Measurements from ENCODE around the gene INPP5A. TPM values are rescaled to one million over a fixed set of nuclear protein-coding genes. Genes with fewer than 3 reads are reported as not detected.

INPP5A gene
- total RNA-seq, 1 experiment from 2014 or later, result 12.3 TPM

DNA sequence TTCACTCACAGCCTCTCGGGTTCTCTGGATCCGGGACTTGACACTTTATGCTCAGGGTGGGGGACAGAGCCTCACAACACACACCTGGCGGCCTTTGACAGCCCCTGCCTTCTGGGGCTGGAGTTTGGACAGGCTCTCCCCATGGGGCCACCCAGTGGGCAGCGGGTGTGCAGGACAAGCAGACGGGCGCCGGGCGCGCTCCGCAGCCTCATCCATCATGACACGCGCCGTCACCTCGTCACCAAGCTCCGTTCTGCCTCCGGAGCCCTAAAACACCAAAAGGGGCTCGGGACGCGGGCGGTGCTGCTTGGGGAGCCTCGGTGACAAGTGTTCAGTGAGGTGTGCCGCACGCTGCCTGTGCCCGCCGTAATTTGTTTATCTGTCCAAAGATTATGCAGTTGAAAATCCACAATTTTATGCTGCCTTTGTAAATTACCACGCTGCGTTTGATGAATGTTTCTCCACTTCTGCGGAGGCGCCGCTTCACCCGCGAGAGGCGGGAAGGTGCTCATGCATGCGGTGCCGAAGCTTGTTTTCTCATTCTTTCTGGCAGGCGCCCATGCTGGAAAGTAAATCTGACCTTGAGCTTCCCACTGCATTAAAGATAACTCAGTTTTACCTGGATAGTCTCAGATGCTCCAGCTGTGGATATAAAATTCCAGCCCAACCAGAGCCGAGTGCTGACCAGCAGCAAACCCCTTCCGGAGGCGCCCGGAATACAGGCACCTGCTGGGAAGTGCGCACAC, 242.1 kb downstream of the INPP5A start:
- BruUV-seq (replicated peaks), result no TSS peak
- H3K36me3 ChIP-seq (ENCODE audit: control insufficient read depth in 1 of 2, insufficient read depth in 2 of 2, low read length in 2 of 2), result no peaks in the 10 kb centered on the region
- H3K4me3 ChIP-seq (replicated peaks in 1 of 2; ENCODE audit: low read depth in 1 of 2, low read length in 2 of 2), result no peak overlapping the region
- H3K79me2 ChIP-seq (ENCODE audit: insufficient read depth, low read length), result no peaks in the 10 kb centered on the region
- DNase-seq (ENCODE audit: low read depth, low spot score) (no peak), ATAC-seq (no peak)
- ChIA-PET POLR2A (no interaction called here), RAD21 (ENCODE audit: low non-redundant PET in 1 of 2, low total read pairs in 2 of 2, uncharacterized antibody in 2 of 2, unreplicated experiment in 2 of 2) (no interaction called here), CTCF (no interaction called here)
- intact Hi-C loops (cut with micrococcal nuclease), result no loop called here
- H3K9ac ChIP-seq (ENCODE audit: low read length), result no peak overlapping the region
- H3K4me2 ChIP-seq (ENCODE audit: low read length), result no peak overlapping the region
- H2AFZ ChIP-seq (ENCODE audit: low read depth, low read length, poor library complexity, severe bottlenecking), result no peak overlapping the region
- no peaks in the 10 kb centered on the region for H3K9me2 ChIP-seq (ENCODE audit: insufficient read depth)
- H3K9me3 ChIP-seq (ENCODE audit: control insufficient read depth in 1 of 2, insufficient read depth in 1 of 2, low read depth in 1 of 2, low read length in 2 of 2), result no peaks in the 10 kb centered on the region
- H3K27ac ChIP-seq (ENCODE audit: low read depth, low read length), result no peak overlapping the region
- no peak for TF ChIP-seq SRF (IDR thresholded peaks at IDR 0.05; ENCODE audit: low read depth)
- no peak for TF ChIP-seq CBX3 (IDR thresholded peaks at IDR 0.05; ENCODE audit: low read depth)
- TF ChIP-seq ZNF274 (IDR thresholded peaks at IDR 0.05; ENCODE audit: low read depth, low read length), result no peak
- no peak for TF ChIP-seq POLR2A (IDR thresholded peaks at IDR 0.05; ENCODE audit: borderline replicate concordance, extremely low read depth, insufficient read depth, insufficient read length)
- no peak for TF ChIP-seq JUND (IDR thresholded peaks at IDR 0.05)
- no peak for TF ChIP-seq ZFX (IDR thresholded peaks at IDR 0.05)
- no peak for TF ChIP-seq FOSL1 (IDR thresholded peaks at IDR 0.05; ENCODE audit: low read depth)
- H3K27me3 ChIP-seq (ENCODE audit: insufficient read depth, low read length), result no peaks in the 10 kb centered on the region
- no peaks in the 10 kb centered on the region for H4K20me1 ChIP-seq (ENCODE audit: insufficient read depth)
- H3K4me1 ChIP-seq (ENCODE audit: control insufficient read depth in 1 of 2, insufficient read depth in 2 of 2, low read length in 2 of 2), result 0 out of 4 replicates have a peak, but pooled peaks cover 0 to 3% of the 10 kb centered on the region in 2 experiments

- ChIA-PET POLR2A (no interaction called here), RAD21 (ENCODE audit: low non-redundant PET in 1 of 2, low total read pairs in 2 of 2, uncharacterized antibody in 2 of 2, unreplicated experiment in 2 of 2) (no interaction called here), CTCF (no interaction called here)
- no peaks in the 10 kb centered on the region for H3K36me3 ChIP-seq (ENCODE audit: control insufficient read depth in 1 of 2, insufficient read depth in 2 of 2, low read length in 2 of 2)
- H3K4me1 ChIP-seq (ENCODE audit: control insufficient read depth in 1 of 2, insufficient read depth in 2 of 2, low read length in 2 of 2), result 0 out of 4 replicates have a peak, but pooled peaks cover 0 to under 1% of the 10 kb centered on the region in 2 experiments
- H3K4me2 ChIP-seq (ENCODE audit: low read length), result no peak overlapping the region
- no TSS peak for BruUV-seq (replicated peaks)
- H3K9ac ChIP-seq (ENCODE audit: low read length), result no peak overlapping the region
- no peak overlapping the region for H3K27ac ChIP-seq (ENCODE audit: low read depth, low read length)
- intact Hi-C loops (cut with micrococcal nuclease), result no loop called here
- H2AFZ ChIP-seq (ENCODE audit: low read depth, low read length, poor library complexity, severe bottlenecking), result no peak overlapping the region
- H4K20me1 ChIP-seq (ENCODE audit: insufficient read depth), result no peaks in the 10 kb centered on the region
- no peaks in the 10 kb centered on the region for H3K9me3 ChIP-seq (ENCODE audit: control insufficient read depth in 1 of 2, insufficient read depth in 1 of 2, low read depth in 1 of 2, low read length in 2 of 2)
- no peak overlapping the region for H3K4me3 ChIP-seq (replicated peaks in 1 of 2; ENCODE audit: low read depth in 1 of 2, low read length in 2 of 2)
- no peaks in the 10 kb centered on the region for H3K9me2 ChIP-seq (ENCODE audit: insufficient read depth)
- no peaks in the 10 kb centered on the region for H3K79me2 ChIP-seq (ENCODE audit: insufficient read depth, low read length)
- no peak for ATAC-seq
- no peaks in the 10 kb centered on the region for H3K27me3 ChIP-seq (ENCODE audit: insufficient read depth, low read length)
- DNase-seq (ENCODE audit: low read depth, low spot score), result no peak
- TF ChIP-seq SIN3A (IDR thresholded peaks at IDR 0.05; ENCODE audit: low read depth) (no peak), POLR2A (IDR thresholded peaks at IDR 0.05; ENCODE audit: borderline replicate concordance, extremely low read depth, insufficient read depth, insufficient read length) (no peak), ZFX (IDR thresholded peaks at IDR 0.05) (no peak), POLR2AphosphoS5 (IDR thresholded peaks at IDR 0.05; ENCODE audit: low read depth, low read length) (no peak), YY1 (IDR thresholded peaks at IDR 0.05; ENCODE audit: extremely low read depth, insufficient replicate concordance, low read depth, low read length) (no peak), CEBPB (IDR thresholded peaks at IDR 0.05; ENCODE audit: low read depth) (no peak), ELF1 (IDR thresholded peaks at IDR 0.05; ENCODE audit: borderline replicate concordance, low read depth) (no peak), EZH2 (IDR thresholded peaks at IDR 0.05) (no peak), FOSL1 (IDR thresholded peaks at IDR 0.05; ENCODE audit: low read depth) (no peak), ZNF274 (IDR thresholded peaks at IDR 0.05; ENCODE audit: low read depth, low read length) (no peak), SP1 (IDR thresholded peaks at IDR 0.05; ENCODE audit: low read depth) (no peak), RAD21 (IDR thresholded peaks at IDR 0.05; ENCODE audit: low read depth) (no peak), CBX3 (IDR thresholded peaks at IDR 0.05; ENCODE audit: low read depth) (no peak)
- TF ChIP-seq, protein P1, sequence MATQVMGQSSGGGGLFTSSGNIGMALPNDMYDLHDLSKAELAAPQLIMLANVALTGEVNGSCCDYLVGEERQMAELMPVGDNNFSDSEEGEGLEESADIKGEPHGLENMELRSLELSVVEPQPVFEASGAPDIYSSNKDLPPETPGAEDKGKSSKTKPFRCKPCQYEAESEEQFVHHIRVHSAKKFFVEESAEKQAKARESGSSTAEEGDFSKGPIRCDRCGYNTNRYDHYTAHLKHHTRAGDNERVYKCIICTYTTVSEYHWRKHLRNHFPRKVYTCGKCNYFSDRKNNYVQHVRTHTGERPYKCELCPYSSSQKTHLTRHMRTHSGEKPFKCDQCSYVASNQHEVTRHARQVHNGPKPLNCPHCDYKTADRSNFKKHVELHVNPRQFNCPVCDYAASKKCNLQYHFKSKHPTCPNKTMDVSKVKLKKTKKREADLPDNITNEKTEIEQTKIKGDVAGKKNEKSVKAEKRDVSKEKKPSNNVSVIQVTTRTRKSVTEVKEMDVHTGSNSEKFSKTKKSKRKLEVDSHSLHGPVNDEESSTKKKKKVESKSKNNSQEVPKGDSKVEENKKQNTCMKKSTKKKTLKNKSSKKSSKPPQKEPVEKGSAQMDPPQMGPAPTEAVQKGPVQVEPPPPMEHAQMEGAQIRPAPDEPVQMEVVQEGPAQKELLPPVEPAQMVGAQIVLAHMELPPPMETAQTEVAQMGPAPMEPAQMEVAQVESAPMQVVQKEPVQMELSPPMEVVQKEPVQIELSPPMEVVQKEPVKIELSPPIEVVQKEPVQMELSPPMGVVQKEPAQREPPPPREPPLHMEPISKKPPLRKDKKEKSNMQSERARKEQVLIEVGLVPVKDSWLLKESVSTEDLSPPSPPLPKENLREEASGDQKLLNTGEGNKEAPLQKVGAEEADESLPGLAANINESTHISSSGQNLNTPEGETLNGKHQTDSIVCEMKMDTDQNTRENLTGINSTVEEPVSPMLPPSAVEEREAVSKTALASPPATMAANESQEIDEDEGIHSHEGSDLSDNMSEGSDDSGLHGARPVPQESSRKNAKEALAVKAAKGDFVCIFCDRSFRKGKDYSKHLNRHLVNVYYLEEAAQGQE (IDR thresholded peaks at IDR 0.05; ENCODE audit: low read depth), result no peak
- TF ChIP-seq, protein P2, sequence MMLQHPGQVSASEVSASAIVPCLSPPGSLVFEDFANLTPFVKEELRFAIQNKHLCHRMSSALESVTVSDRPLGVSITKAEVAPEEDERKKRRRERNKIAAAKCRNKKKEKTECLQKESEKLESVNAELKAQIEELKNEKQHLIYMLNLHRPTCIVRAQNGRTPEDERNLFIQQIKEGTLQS (IDR thresholded peaks at IDR 0.05), result no peak
Measured at GRCh38 chr10:132780356-132780755, 242.8 kb downstream of the INPP5A start.
